CD14-positive monocyte (primary cell): ENCODE measurements around the gene CACNA1G. TPM values are rescaled to one million over a fixed set of nuclear protein-coding genes. Genes with fewer than 3 reads are reported as not detected.

ENCODE experiments used
- DNase-seq, 3 donors: peaks; one replicate each; pipeline ENCODE4 v3.0.0-alpha.2; 2011 to 2022
- H2AFZ ChIP-seq: 2 replicates; pipeline ENCODE4 v1.6.0; 2012; ENCODE audit warnings: mild to moderate bottlenecking, low read depth, low read length, inconsistent platforms; ENCODE audit not compliant: insufficient read depth, poor library complexity, severe bottlenecking
- H3K27ac ChIP-seq, 2 donors: 1 replicate in 1 of 2; 2 replicates in 1 of 2; pipeline ENCODE4 v1.5.1; 2012 to 2013; ENCODE audit warnings: low read length in 2 of 2, control low read depth in 1 of 2, inconsistent platforms in 1 of 2, low read depth in 1 of 2, mild to moderate bottlenecking in 1 of 2
- H3K27me3 ChIP-seq, 2 donors: one replicate each; pipeline versions ENCODE4 v1.6.0 to v1.6.1; 2011 to 2013; ENCODE audit warnings: low read length in 2 of 2; ENCODE audit not compliant: control insufficient read depth in 2 of 2, insufficient read depth in 2 of 2
- H3K36me3 ChIP-seq, 2 donors: replicated peaks in 1 of 2; 1 replicate in 1 of 2; 2 replicates in 1 of 2; pipeline versions ENCODE4 v1.5.1 to v1.6.1; 2012 to 2013; ENCODE audit warnings: low read length in 2 of 2, control low read depth in 1 of 2, inconsistent platforms in 1 of 2, mild to moderate bottlenecking in 1 of 2; ENCODE audit not compliant: insufficient read depth in 2 of 2, control insufficient read depth in 1 of 2
- H3K4me1 ChIP-seq, 2 donors: 1 replicate in 1 of 2; 2 replicates in 1 of 2; pipeline versions ENCODE4 v1.5.1 to v1.6.1; 2012 to 2013; ENCODE audit warnings: low read length in 2 of 2, control low read depth in 1 of 2, inconsistent platforms in 1 of 2, mild to moderate bottlenecking in 1 of 2, moderate library complexity in 1 of 2; ENCODE audit not compliant: insufficient read depth in 2 of 2, control insufficient read depth in 1 of 2
- H3K4me2 ChIP-seq: replicated peaks from 2 replicates; pipeline ENCODE3; 2012; ENCODE audit warnings: low read length, moderate library complexity, mild to moderate bottlenecking; ENCODE audit not compliant: poor library complexity, severe bottlenecking; ENCODE audit errors: extremely low read depth
- H3K4me3 ChIP-seq, 3 experiments: fragments of 200-600 bp in 1 of 3; sonication (generic) in 1 of 3; replicated peaks in 1 of 3; 1 replicate in 2 of 3; 2 replicates in 1 of 3; pipeline ENCODE4 v1.5.1; 2011 to 2013; ENCODE audit warnings: low read length in 3 of 3, mild to moderate bottlenecking in 3 of 3, control low read depth in 2 of 3, low read depth in 2 of 3, inconsistent platforms in 1 of 3, moderate library complexity in 1 of 3
- H3K79me2 ChIP-seq: 2 replicates; pipeline ENCODE4 v1.6.0; 2012; ENCODE audit warnings: mild to moderate bottlenecking, control low read depth, inconsistent platforms, low read length, moderate library complexity; ENCODE audit not compliant: insufficient read depth
- H3K9ac ChIP-seq: 2 replicates; pipeline ENCODE4 v1.6.0; 2017; ENCODE audit warnings: low read length, mild to moderate bottlenecking; ENCODE audit not compliant: insufficient read depth, poor library complexity, severe bottlenecking
- H3K9me3 ChIP-seq, 2 donors: replicated peaks in 1 of 2; 1 replicate in 1 of 2; 2 replicates in 1 of 2; pipeline versions ENCODE4 v1.5.1 to v1.6.1; 2012 to 2013; ENCODE audit warnings: low read length in 2 of 2, control low read depth in 1 of 2; ENCODE audit not compliant: control insufficient read depth in 1 of 2, insufficient read depth in 1 of 2
- H4K20me1 ChIP-seq: 2 replicates; pipeline ENCODE4 v1.6.0; 2012; ENCODE audit warnings: mild to moderate bottlenecking, low read length, control low read depth, moderate library complexity; ENCODE audit not compliant: insufficient read depth
- H3K27ac Mint-ChIP-seq, 7 donors: one replicate each; pipeline ENCODE4 v1.8.0; 2020; ENCODE audit warnings: mild to moderate bottlenecking in 7 of 7, mixed read lengths in 7 of 7, moderate library complexity in 6 of 7, inconsistent platforms in 2 of 7
- H3K27me3 Mint-ChIP-seq, 3 donors: one replicate each; pipeline ENCODE4 v1.8.0; 2021 to 2022; ENCODE audit warnings: low read depth in 3 of 3, mild to moderate bottlenecking in 3 of 3, mixed read lengths in 3 of 3, moderate library complexity in 3 of 3, inconsistent platforms in 1 of 3
- H3K36me3 Mint-ChIP-seq, 2 donors: one replicate each; pipeline ENCODE4 v1.8.0; 2020; ENCODE audit warnings: mixed read lengths in 2 of 2, inconsistent platforms in 1 of 2, mild to moderate bottlenecking in 1 of 2
- H3K4me1 Mint-ChIP-seq: one replicate; pipeline ENCODE4 v1.8.0; 2020; ENCODE audit warnings: mild to moderate bottlenecking, mixed read lengths
- H3K4me3 Mint-ChIP-seq, 2 donors: one replicate each; pipeline ENCODE4 v1.8.0; 2020; ENCODE audit warnings: mild to moderate bottlenecking in 2 of 2, mixed read lengths in 2 of 2, moderate library complexity in 1 of 2
- H3K9me3 Mint-ChIP-seq, 7 donors: one replicate each; pipeline ENCODE4 v1.8.0; 2020 to 2022; ENCODE audit warnings: mixed read lengths in 7 of 7, mild to moderate bottlenecking in 6 of 7, moderate library complexity in 6 of 7, inconsistent platforms in 2 of 7
- CTCF ChIP-seq: fragments of 200-600 bp; IDR thresholded peaks from one replicate; pipeline ENCODE4 v1.8.0; 2022; ENCODE audit warnings: antibody characterized with exemption, mild to moderate bottlenecking
- WGBS: methylation state at CpG from one replicate; pipeline ENCODE4 v1.1.5; 2013; ENCODE audit warnings: missing lambda C conversion rate; ENCODE audit not compliant: insufficient coverage; 5-methylcytosine and 5-hydroxymethylcytosine counted together
- intact Hi-C, 2 donors: fragments of 100-400 bp; cut with micrococcal nuclease; formaldehyde crosslinking; loops; one replicate each; pipeline versions ENCODE4 v1.15.0 to v1.15.1; 2023
- polyA plus RNA-seq, 3 donors: library from polyadenylated mRNA; depleted of rRNA in 1 of 3; unstranded in 2 of 3; stranded (reverse) in 1 of 3; fragments of 300-500 nt in 2 of 3; fragments of >200 nt in 1 of 3; fragmentation: Illumina TruSeq in 2 of 3; gene quantifications; 1 replicate in 2 of 3; 2 replicates in 1 of 3; pipeline ENCODE4 v1.2.3, GENCODE V29; 2012 to 2021

Gene CACNA1G
- polyA plus RNA-seq, 3 donors = 0.03 TPM; not detected in 2

GRCh38 chr17:50558581-50558940 is 2.0 kb upstream of the CACNA1G start:
- Histone ChIP-seq H3K4me1 (peaks cover 30 to 31% of the 10 kb centered on the region in 2 donors), H3K27ac (no peak overlapping the region), H2AFZ (no peak overlapping the region), H3K27me3 (peaks cover 36 to 62% of the 10 kb centered on the region in 2 donors), H3K4me3 (peak overlapping the region in 2 of 3 experiments; percentile 27 to 72), H3K9me3 (peaks cover 0 to 15% of the 10 kb centered on the region in 2 donors), H3K4me2 (peak overlapping the region; percentile 82), H3K9ac (no peak overlapping the region), H3K79me2 (no peaks in the 10 kb centered on the region), H3K36me3 (peaks cover 7 to 8% of the 10 kb centered on the region in 2 donors), H4K20me1 (peaks cover 5% of the 10 kb centered on the region)
- DNase-seq = no peak
- Mint-ChIP-seq H3K4me1 (peaks cover 22% of the 10 kb centered on the region), H3K27me3 (peaks cover 42 to 70% (median 60%) of the 10 kb centered on the region in 3 donors), H3K36me3 (peaks cover 6 to 9% of the 10 kb centered on the region in 2 donors), H3K9me3 (peaks cover 0 to 18% (median 3%) of the 10 kb centered on the region in 7 donors), H3K27ac (no peak overlapping the region), H3K4me3 (peak overlapping the region; percentile 70 to 89)
- 11% methylated on average over 8 of the region's 18 CpGs for WGBS
- TF ChIP-seq CTCF = no peak
- intact Hi-C loops = no loop called here

GRCh38 chr17:50558941-50559614 is 1.4 kb upstream of the CACNA1G start:
- Histone ChIP-seq H3K79me2 (no peaks in the 10 kb centered on the region), H3K4me2 (peak overlapping the region; percentile 82), H4K20me1 (peaks cover 5% of the 10 kb centered on the region), H3K27me3 (peaks cover 41 to 67% of the 10 kb centered on the region in 2 donors), H3K9me3 (peaks cover 0 to 16% of the 10 kb centered on the region in 2 donors), H3K4me3 (peak overlapping the region in 2 of 3 experiments; percentile 27 to 72), H3K9ac (peak overlapping the region; percentile 17), H3K36me3 (peaks cover 7 to 8% of the 10 kb centered on the region in 2 donors), H2AFZ (peak overlapping the region; percentile 61), H3K27ac (no peak overlapping the region), H3K4me1 (peaks cover 30 to 31% of the 10 kb centered on the region in 2 donors)
- TF ChIP-seq CTCF = no peak
- Mint-ChIP-seq H3K4me3 (peak overlapping the region; percentile 70 to 89), H3K36me3 (peaks cover 6 to 9% of the 10 kb centered on the region in 2 donors), H3K4me1 (peaks cover 22% of the 10 kb centered on the region), H3K27ac (peak overlapping the region in 1 of 7 donors; percentile 41), H3K9me3 (peaks cover 0 to 18% (median 3%) of the 10 kb centered on the region in 7 donors), H3K27me3 (peaks cover 47 to 75% (median 65%) of the 10 kb centered on the region in 3 donors)
- WGBS = under 1% methylated on average over 36 of the region's 55 CpGs
- peak; percentile 40 to 62 (median 62) for DNase-seq
- intact Hi-C loops = no loop called here
